IMR-90 (cell line): ENCODE results near the gene LIN28A. TPM values are rescaled to one million over a fixed set of nuclear protein-coding genes. Genes with fewer than 3 reads are reported as not detected.
"Not testable (repeated sequence)": the region's sequence is repeated elsewhere in the genome, so short reads cannot be mapped to it uniquely, and the experiment has no call there.

Source experiments
- ATAC-seq: fragments of 200-7000 bp; cut with Tn5 transposase; 2 replicates; pipeline ENCODE4 v1.9.1; 2020; ENCODE audit warnings: low read depth, mild to moderate bottlenecking, moderate library complexity
- BruUV-seq: library from RNA; stranded (reverse); fragments of 400-500 nt; replicated peaks from 2 replicates; lab custom pipeline; 2021; lab: Mats Ljungman, UMichigan
- CTCF ChIA-PET: fragments of 300-600 bp; formaldehyde crosslinking; extraction: SDS; loops from one replicate; lab custom pipeline; 2021; ENCODE audit warnings: antibody characterized with exemption; lab: Yijun Ruan, JAX
- POLR2A ChIA-PET: fragments of 300-600 bp; sonication (Branson Sonifier 250); formaldehyde crosslinking; loops from one replicate; lab custom pipeline; 2022; ENCODE audit warnings: antibody characterized with exemption; ENCODE audit not compliant: unreplicated experiment; lab: Charles Lee
- DNase-seq: peaks from one replicate; pipeline ENCODE4 v3.0.0; 2013
- H2AFZ ChIP-seq: replicated peaks from 2 replicates; pipeline ENCODE3; 2013; ENCODE audit warnings: low read length, mild to moderate bottlenecking; ENCODE audit not compliant: poor library complexity
- H2AK5ac ChIP-seq: 2 replicates; pipeline ENCODE4 v1.6.1; 2013; ENCODE audit warnings: low read depth, low read length, inconsistent platforms
- H2AK9ac ChIP-seq: replicated peaks from 2 replicates; pipeline ENCODE3; 2013; ENCODE audit warnings: mild to moderate bottlenecking, low read depth, low read length, moderate library complexity; ENCODE audit not compliant: poor library complexity
- H2BK120ac ChIP-seq: 2 replicates; pipeline ENCODE4 v1.6.1; 2013; ENCODE audit warnings: low read depth, low read length, inconsistent platforms
- H2BK15ac ChIP-seq: 3 replicates; pipeline ENCODE4 v1.6.1; 2013; ENCODE audit warnings: low read depth, low read length, inconsistent platforms
- H2BK20ac ChIP-seq: 2 replicates; pipeline ENCODE4 v1.6.1; 2013; ENCODE audit warnings: low read depth, mild to moderate bottlenecking, inconsistent platforms, low read length, moderate library complexity
- H2BK5ac ChIP-seq: 2 replicates; pipeline ENCODE4 v1.6.1; 2013; ENCODE audit warnings: mild to moderate bottlenecking, low read depth, low read length, inconsistent platforms; ENCODE audit not compliant: poor library complexity, severe bottlenecking
- H3K14ac ChIP-seq: replicated peaks from 2 replicates; pipeline ENCODE4 v1.6.1; 2013; ENCODE audit warnings: low read depth, low read length, inconsistent platforms
- H3K18ac ChIP-seq: 2 replicates; pipeline ENCODE4 v1.6.1; 2013; ENCODE audit warnings: low read depth, low read length, control low read depth
- H3K23ac ChIP-seq: 2 replicates; pipeline ENCODE4 v1.6.1; 2013; ENCODE audit warnings: low read depth, low read length, inconsistent platforms
- H3K27ac ChIP-seq: 2 replicates; pipeline ENCODE4 v1.5.1; 2013; ENCODE audit warnings: mild to moderate bottlenecking, control low read depth, low read length; ENCODE audit not compliant: insufficient read depth
- H3K27me3 ChIP-seq: 2 replicates; pipeline ENCODE4 v1.6.1; 2013; ENCODE audit warnings: low read length; ENCODE audit not compliant: control insufficient read depth, insufficient read depth
- H3K36me3 ChIP-seq: 2 replicates; pipeline ENCODE4 v1.6.1; 2013; ENCODE audit warnings: low read length, mixed read lengths; ENCODE audit not compliant: control insufficient read depth, insufficient read depth
- H3K4ac ChIP-seq: 2 replicates; pipeline ENCODE4 v1.6.1; 2013; ENCODE audit warnings: low read depth, low read length, inconsistent platforms
- H3K4me1 ChIP-seq: 2 replicates; pipeline ENCODE4 v1.6.1; 2013; ENCODE audit warnings: low read length, mixed read lengths; ENCODE audit not compliant: control insufficient read depth, insufficient read depth
- H3K4me2 ChIP-seq: 2 replicates; pipeline ENCODE4 v1.6.1; 2013; ENCODE audit warnings: low read depth, mild to moderate bottlenecking, control low read depth, low read length, moderate library complexity
- H3K4me3 ChIP-seq: 2 replicates; pipeline ENCODE4 v1.5.1; 2013; ENCODE audit warnings: low read depth, mild to moderate bottlenecking, control low read depth, low read length, moderate library complexity; ENCODE audit not compliant: insufficient read depth
- H3K56ac ChIP-seq: 2 replicates; pipeline ENCODE4 v1.6.1; 2013; ENCODE audit warnings: low read length, inconsistent platforms; ENCODE audit not compliant: insufficient read depth; ENCODE audit errors: extremely low read depth
- H3K79me1 ChIP-seq, 2 experiments: 2 replicates each; pipeline ENCODE4 v1.6.1; 2013; ENCODE audit warnings: low read length in 2 of 2, inconsistent platforms in 1 of 2, low read depth in 1 of 2
- H3K9ac ChIP-seq: 2 replicates; pipeline ENCODE4 v1.6.1; 2013; ENCODE audit warnings: low read depth, low read length, control low read depth
- H3K9me1 ChIP-seq: 2 replicates; pipeline ENCODE4 v1.6.1; 2013; ENCODE audit warnings: low read length, inconsistent platforms; ENCODE audit not compliant: insufficient read depth
- H3K9me3 ChIP-seq: 2 replicates; pipeline ENCODE4 v1.6.1; 2013; ENCODE audit warnings: low read length; ENCODE audit not compliant: control insufficient read depth, insufficient read depth
- H4K20me1 ChIP-seq: 2 replicates; pipeline ENCODE4 v1.6.1; 2013; ENCODE audit warnings: low read length, inconsistent platforms; ENCODE audit not compliant: insufficient read depth
- H4K5ac ChIP-seq: 2 replicates; pipeline ENCODE4 v1.6.1; 2013; ENCODE audit warnings: mild to moderate bottlenecking, low read depth, low read length, control low read depth
- H4K8ac ChIP-seq, 2 experiments: 2 replicates each; pipeline ENCODE4 v1.6.1; 2013; ENCODE audit warnings: low read depth in 2 of 2, low read length in 2 of 2, control low read depth in 1 of 2, inconsistent platforms in 1 of 2
- H4K91ac ChIP-seq: 2 replicates; pipeline ENCODE4 v1.6.1; 2013; ENCODE audit warnings: low read depth, low read length, inconsistent platforms; ENCODE audit not compliant: insufficient read depth
- MAZ ChIP-seq: IDR thresholded peaks from 2 replicates; pipeline ENCODE4 v1.6.1; 2012; ENCODE audit warnings: low read depth, mild to moderate bottlenecking, low read length, improper control_type of control experiment, moderate library complexity, borderline replicate concordance
- NFE2L2 ChIP-seq: fragments of 150-350 bp; IDR thresholded peaks from 2 replicates; pipeline ENCODE4 v1.6.1; 2016; ENCODE audit warnings: low read depth, mild to moderate bottlenecking, low read length
- RAD21 ChIP-seq: IDR thresholded peaks from 2 replicates; pipeline ENCODE4 v1.6.1; 2012; ENCODE audit warnings: low read length, improper control_type of control experiment
- RCOR1 ChIP-seq: IDR thresholded peaks from 2 replicates; pipeline ENCODE4 v1.6.1; 2012; ENCODE audit warnings: mild to moderate bottlenecking, low read length, improper control_type of control experiment; ENCODE audit not compliant: insufficient replicate concordance
- RFX5 ChIP-seq: IDR thresholded peaks from 2 replicates; pipeline ENCODE4 v1.8.0; 2012; ENCODE audit warnings: low read depth, mild to moderate bottlenecking, low read length, moderate library complexity
- WGBS, 2 experiments: methylation state at CpG; one replicate each; pipeline versions ENCODE4 v1.1.5 to v1.1.7; 2013; ENCODE audit warnings: missing lambda C conversion rate in 2 of 2; ENCODE audit not compliant: insufficient read length in 1 of 2; ENCODE audit errors: extremely low coverage in 2 of 2; 5-methylcytosine and 5-hydroxymethylcytosine counted together
- dilution Hi-C: fragments of 300-500 bp; cut with HindIII; formaldehyde crosslinking; loops from one replicate; pipeline ENCODE4 v1.14.3; 2018; ENCODE audit warnings: low sequenced_read_pairs; ENCODE audit not compliant: unreplicated experiment
- in situ Hi-C: fragments of 300-500 bp; cut with MboI; formaldehyde crosslinking; loops from 3 replicates; pipeline ENCODE4 v1.14.3; 2019; ENCODE audit warnings: low sequenced_read_pairs, inconsistent platforms, mixed read lengths
- intact Hi-C: fragments of 100-400 bp; cut with micrococcal nuclease; formaldehyde crosslinking; loops from 2 replicates; pipeline ENCODE4 v1.10.0; 2022
- polyA plus RNA-seq, 3 experiments: library from polyadenylated mRNA; depleted of rRNA; stranded (reverse); fragments of >200 nt; gene quantifications; 2 replicates each; pipeline ENCODE4 v1.2.3, GENCODE V29; 2012; ENCODE audit warnings: low replicate concordance in 1 of 3
- total RNA-seq: library from RNA; depleted of rRNA; stranded (reverse); fragments of >200 nt; gene quantifications from 2 replicates; pipeline ENCODE4 v1.2.3, GENCODE V29; 2012

LIN28A gene
- total and polyA plus RNA-seq, 2 of the 4 experiments (the other 2 are of a cell fraction) = not detected

DNA sequence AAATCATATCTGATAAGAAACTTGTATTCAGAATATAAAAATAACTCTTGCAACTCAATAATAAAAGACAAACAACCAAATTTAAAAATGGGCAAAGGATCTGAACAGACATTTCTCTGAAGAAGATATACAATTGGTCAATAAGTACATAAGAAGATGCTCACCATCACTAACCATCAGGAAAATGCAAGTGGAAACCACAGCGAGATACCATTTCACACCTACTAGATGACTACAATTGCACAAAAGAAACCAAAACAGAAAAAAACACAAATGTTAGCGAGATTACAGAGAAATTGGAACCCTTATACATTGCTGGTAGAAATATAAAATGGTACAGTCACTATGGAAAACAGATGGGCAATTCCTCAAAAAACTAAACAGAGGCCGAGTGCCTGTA, 26.5 kb upstream of the LIN28A start:
- H3K27me3 ChIP-seq = no peaks in the 10 kb centered on the region
- H4K20me1 ChIP-seq = no peaks in the 10 kb centered on the region
- no peak overlapping the region for H2AK5ac ChIP-seq
- H3K36me3 ChIP-seq = no peaks in the 10 kb centered on the region
- no TSS peak for BruUV-seq
- H3K9me1 ChIP-seq = no peaks in the 10 kb centered on the region
- H2BK15ac ChIP-seq = no peak overlapping the region
- no peak overlapping the region for H3K23ac ChIP-seq
- no peak overlapping the region for H3K4ac ChIP-seq
- H2BK5ac ChIP-seq = no peak overlapping the region
- H3K9me3 ChIP-seq = no peaks in the 10 kb centered on the region
- H2AK9ac ChIP-seq = no peak overlapping the region
- no peak overlapping the region for H3K9ac ChIP-seq
- H3K4me3 ChIP-seq = no peak overlapping the region
- H4K8ac ChIP-seq = no peak overlapping the region
- H3K79me1 ChIP-seq = no peaks in the 10 kb centered on the region
- CTCF ChIA-PET = no interaction called here
- H4K91ac ChIP-seq = no peak overlapping the region
- POLR2A ChIA-PET = no interaction called here
- no peak overlapping the region for H3K27ac ChIP-seq
- H2BK20ac ChIP-seq = no peak overlapping the region
- in situ Hi-C loops = no loop called here
- ATAC-seq = no peak
- H4K5ac ChIP-seq = no peak overlapping the region
- H3K18ac ChIP-seq = no peak overlapping the region
- dilution Hi-C loops = no loop called here
- no peak overlapping the region for H2BK120ac ChIP-seq
- H3K56ac ChIP-seq = no peak overlapping the region
- no peak overlapping the region for H3K4me2 ChIP-seq
- H3K14ac ChIP-seq = no peak overlapping the region
- 100% methylated on average over 1 of the region's 3 CpGs; no CpG with 5 or more reads in 1 of the 2 experiments for WGBS, 2 experiments
- H2AFZ ChIP-seq = no peak overlapping the region
- TF ChIP-seq NFE2L2 = no peak
- TF ChIP-seq RAD21 = no peak
- TF ChIP-seq RFX5 = no peak
- no peak for TF ChIP-seq MAZ
- TF ChIP-seq RCOR1 = no peak
- no peak for DNase-seq
- H3K4me1 ChIP-seq = peaks cover 2% of the 10 kb centered on the region
- intact Hi-C loops = no loop called here

DNA sequence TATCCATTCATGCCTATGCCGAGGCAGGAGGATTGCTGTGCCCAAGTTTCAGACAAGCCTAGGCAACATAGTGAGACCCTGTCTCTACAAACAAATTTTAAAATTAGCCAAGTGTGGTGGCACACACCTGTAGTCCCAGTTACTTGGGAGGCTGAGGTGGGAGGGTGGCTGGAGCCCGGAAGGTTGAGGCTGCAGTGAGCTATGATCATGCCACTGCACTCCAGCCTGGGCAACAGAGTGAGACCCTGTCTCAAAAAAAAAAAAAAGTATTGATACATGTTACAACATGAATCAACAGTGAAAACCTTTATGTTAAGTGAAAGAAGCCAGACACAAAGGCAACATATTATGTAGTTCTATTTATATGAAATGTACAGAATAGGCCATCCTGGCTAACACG, 25.6 kb upstream of the LIN28A start:
- intact Hi-C loops, H3K9me1 ChIP-seq, H3K23ac ChIP-seq, H3K56ac ChIP-seq, H3K9me3 ChIP-seq, H2BK20ac ChIP-seq, H3K18ac ChIP-seq, H3K79me1 ChIP-seq, dilution Hi-C loops, H2AK5ac ChIP-seq, DNase-seq, H2AK9ac ChIP-seq, in situ Hi-C loops, H3K14ac ChIP-seq, H3K27me3 ChIP-seq, H3K4ac ChIP-seq, H3K9ac ChIP-seq, H2BK15ac ChIP-seq, H4K5ac ChIP-seq, H2BK5ac ChIP-seq, H2BK120ac ChIP-seq, BruUV-seq, ATAC-seq, H3K4me2 ChIP-seq, H4K20me1 ChIP-seq, H3K27ac ChIP-seq, POLR2A ChIA-PET, CTCF ChIA-PET, H4K8ac ChIP-seq, H3K36me3 ChIP-seq, H2AFZ ChIP-seq, H3K4me1 ChIP-seq, H3K4me3 ChIP-seq, H4K91ac ChIP-seq: not testable (repeated sequence)
- 80% methylated on average over 1 of the region's 3 CpGs; no CpG with 5 or more reads in 1 of the 2 experiments for WGBS, 2 experiments
